SU-DHL-6 (cell line): Measurements from ENCODE around the gene MPHOSPH9.

ENCODE experiments used
- EZH2phosphoT487 ChIP-seq: fragments of 200-600 bp; sonication (generic), shearing (Covaris generic); conservative IDR thresholded peaks from 2 replicates; pipeline ENCODE4 v1.6.1; 2018; ENCODE audit warnings: mild to moderate bottlenecking, antibody characterized with exemption, low read length, moderate library complexity, mixed read lengths
- TF ChIP-seq, protein P1 (sequence below): fragments of 200-600 bp; sonication (generic); IDR thresholded peaks from one replicate; pipeline ENCODE4 v1.5.1; 2017; ENCODE audit warnings: antibody characterized with exemption, mild to moderate bottlenecking, low read length, moderate library complexity; ENCODE audit not compliant: insufficient read depth, poor library complexity, severe bottlenecking

- TF ChIP-seq, protein P1, sequence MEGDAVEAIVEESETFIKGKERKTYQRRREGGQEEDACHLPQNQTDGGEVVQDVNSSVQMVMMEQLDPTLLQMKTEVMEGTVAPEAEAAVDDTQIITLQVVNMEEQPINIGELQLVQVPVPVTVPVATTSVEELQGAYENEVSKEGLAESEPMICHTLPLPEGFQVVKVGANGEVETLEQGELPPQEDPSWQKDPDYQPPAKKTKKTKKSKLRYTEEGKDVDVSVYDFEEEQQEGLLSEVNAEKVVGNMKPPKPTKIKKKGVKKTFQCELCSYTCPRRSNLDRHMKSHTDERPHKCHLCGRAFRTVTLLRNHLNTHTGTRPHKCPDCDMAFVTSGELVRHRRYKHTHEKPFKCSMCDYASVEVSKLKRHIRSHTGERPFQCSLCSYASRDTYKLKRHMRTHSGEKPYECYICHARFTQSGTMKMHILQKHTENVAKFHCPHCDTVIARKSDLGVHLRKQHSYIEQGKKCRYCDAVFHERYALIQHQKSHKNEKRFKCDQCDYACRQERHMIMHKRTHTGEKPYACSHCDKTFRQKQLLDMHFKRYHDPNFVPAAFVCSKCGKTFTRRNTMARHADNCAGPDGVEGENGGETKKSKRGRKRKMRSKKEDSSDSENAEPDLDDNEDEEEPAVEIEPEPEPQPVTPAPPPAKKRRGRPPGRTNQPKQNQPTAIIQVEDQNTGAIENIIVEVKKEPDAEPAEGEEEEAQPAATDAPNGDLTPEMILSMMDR, result no peak
- TF ChIP-seq EZH2phosphoT487, result no peak
Measured at GRCh38 chr12:123149501-123150274, 83.3 kb downstream of the MPHOSPH9 start.
